Stomach (tissue), 9 donors: ENCODE results near the gene EXOC4. TPM values are rescaled to one million over a fixed set of nuclear protein-coding genes. Genes with fewer than 3 reads are reported as not detected.

Experiments used
- DNase-seq, 2 donors: peaks; one replicate each; pipeline versions ENCODE4 v3.0.0 to v3.0.0-alpha.2; 2013 to 2019
- H3K27ac ChIP-seq, 5 donors: fragments of 200-600 bp in 4 of 5; sonication (generic) in 4 of 5; one replicate each; pipeline ENCODE4 v1.5.1; 2013 to 2019; ENCODE audit warnings: mild to moderate bottlenecking in 1 of 5, moderate library complexity in 1 of 5
- H3K27me3 ChIP-seq, 3 donors: fragments of 200-600 bp; sonication (generic); one replicate each; pipeline ENCODE4 v1.5.1; 2017 to 2019; ENCODE audit warnings: mixed run types in 1 of 3
- H3K36me3 ChIP-seq, 4 donors: fragments of 200-600 bp; sonication (generic); 1 replicate in 3 of 4; 2 replicates in 1 of 4; pipeline ENCODE4 v1.5.1; 2016 to 2019
- H3K4me1 ChIP-seq, 4 donors: fragments of 200-600 bp; sonication (generic); one replicate each; pipeline ENCODE4 v1.5.1; 2016 to 2019
- H3K4me3 ChIP-seq, 4 donors: fragments of 200-600 bp; sonication (generic) in 3 of 4; one replicate each; pipeline ENCODE4 v1.5.1; 2016 to 2019; ENCODE audit warnings: mild to moderate bottlenecking in 1 of 4
- H3K9me3 ChIP-seq, 4 donors: fragments of 200-600 bp; sonication (generic); one replicate each; pipeline ENCODE4 v1.5.1; 2016 to 2019
- CTCF ChIP-seq, 7 experiments: fragments of 450-650 bp in 4 of 7; fragments of 200-600 bp in 3 of 7; sonication (generic) in 3 of 7; IDR thresholded peaks; one replicate each; pipeline ENCODE4 v1.5.1; 2016 to 2019; ENCODE audit warnings: antibody characterized with exemption in 7 of 7, control low read depth in 2 of 7, mild to moderate bottlenecking in 1 of 7
- EP300 ChIP-seq: sonication (generic); formaldehyde crosslinking; IDR thresholded peaks from one replicate; pipeline ENCODE4 v1.6.1; 2017; ENCODE audit warnings: antibody characterized with exemption
- POLR2A ChIP-seq, 4 donors: fragments of 450-650 bp; IDR thresholded peaks; one replicate each; pipeline ENCODE4 v1.6.1; 2016; ENCODE audit warnings: antibody characterized with exemption in 4 of 4, control low read depth in 2 of 4, mild to moderate bottlenecking in 1 of 4, moderate library complexity in 1 of 4
- POLR2AphosphoS5 ChIP-seq, 3 donors: sonication (generic); formaldehyde crosslinking; IDR thresholded peaks; one replicate each; pipeline ENCODE4 v1.6.1; 2016; ENCODE audit warnings: antibody characterized with exemption in 3 of 3
- WGBS, 5 donors: extraction: QIAGEN DNeasy Blood & Tissue Kit in 3 of 5; methylation state at CpG; one replicate each; pipeline versions ENCODE4 v1.1.5 to v1.1.7; 2013 to 2018; 5-methylcytosine and 5-hydroxymethylcytosine counted together
- intact Hi-C: fragments of 100-400 bp; cut with DNase I; formaldehyde crosslinking; loops from one replicate; pipeline ENCODE4 v1.15.1; 2023; ENCODE audit warnings: low total_unique reads
- polyA plus RNA-seq, 3 donors: library from polyadenylated mRNA; stranded (reverse); fragments of 200-250 nt; gene quantifications; one replicate each; pipeline ENCODE4 v1.2.3, GENCODE V29; 2013
- total RNA-seq, 5 donors: library from RNA; depleted of rRNA; stranded (reverse); fragments of >200 nt; gene quantifications; one replicate each; pipeline versions ENCODE4 v1.1.0 to v1.2.3, GENCODE V29; 2014 to 2016
- donor health status: healthy with polysubstance abuse.
- donor health status: Bipolar disorder and iron deficiency.
- donor health status: healthy.

Gene EXOC4
- total and polyA plus RNA-seq, 8 donors = 14.1 to 339 (median 61.1) TPM

GRCh38 chr7:133552079-133552478 lies 299.2 kb downstream of the EXOC4 start:
- no peak overlapping the region for H3K4me3 ChIP-seq
- no peak overlapping the region for H3K27ac ChIP-seq
- intact Hi-C loops = no loop called here
- DNase-seq = no peak
- H3K4me1 ChIP-seq = no peaks in the 10 kb centered on the region
- WGBS, 5 donors = 97 to 100% (median 98%) methylated on average over 1 of the region's 1 CpG
- no peak for TF ChIP-seq CTCF (IDR thresholded peaks at IDR 0.05)
- no peak for TF ChIP-seq POLR2A (IDR thresholded peaks at IDR 0.05)
- TF ChIP-seq POLR2AphosphoS5 (IDR thresholded peaks at IDR 0.05) = no peak
- no peaks in the 10 kb centered on the region for H3K36me3 ChIP-seq
- no peaks in the 10 kb centered on the region for H3K27me3 ChIP-seq
- no peaks in the 10 kb centered on the region for H3K9me3 ChIP-seq

GRCh38 chr7:133554330-133554729 lies 301.5 kb downstream of the EXOC4 start:
- H3K27me3 ChIP-seq = no peaks in the 10 kb centered on the region
- TF ChIP-seq CTCF (IDR thresholded peaks at IDR 0.05) (no peak), POLR2A (IDR thresholded peaks at IDR 0.05) (no peak), POLR2AphosphoS5 (IDR thresholded peaks at IDR 0.05) (no peak), EP300 (no peak)
- H3K4me1 ChIP-seq = no peaks in the 10 kb centered on the region
- no peak overlapping the region for H3K27ac ChIP-seq
- intact Hi-C loops = no loop called here
- whole genome bisulfite sequencing, 5 donors = 96 to 100% (median 97%) methylated on average over 2 of the region's 2 CpGs
- H3K4me3 ChIP-seq = no peak overlapping the region
- no peaks in the 10 kb centered on the region for H3K36me3 ChIP-seq
- no peak for DNase-seq
- no peaks in the 10 kb centered on the region for H3K9me3 ChIP-seq

- intact Hi-C loops = no loop called here
- WGBS, 5 donors = 38 to 43% (median 40%) methylated on average over 2 of the region's 2 CpGs
- H3K4me3 ChIP-seq = no peak overlapping the region
- no peaks in the 10 kb centered on the region for H3K4me1 ChIP-seq
- TF ChIP-seq EP300 (no peak), POLR2A (IDR thresholded peaks at IDR 0.05) (no peak), CTCF (IDR thresholded peaks at IDR 0.05) (no peak), POLR2AphosphoS5 (IDR thresholded peaks at IDR 0.05) (no peak)
- no peaks in the 10 kb centered on the region for H3K27me3 ChIP-seq
- H3K36me3 ChIP-seq = no peaks in the 10 kb centered on the region
- DNase-seq = no peak
- H3K27ac ChIP-seq = no peak overlapping the region
- no peaks in the 10 kb centered on the region for H3K9me3 ChIP-seq
Measured at GRCh38 chr7:133556048-133556447, 303.2 kb downstream of the EXOC4 start.

- H3K36me3 ChIP-seq = no peaks in the 10 kb centered on the region
- no peak for DNase-seq
- H3K27me3 ChIP-seq = no peaks in the 10 kb centered on the region
- TF ChIP-seq CTCF (IDR thresholded peaks at IDR 0.05) = no peak
- no peak for TF ChIP-seq POLR2AphosphoS5 (IDR thresholded peaks at IDR 0.05)
- no peak for TF ChIP-seq EP300
- TF ChIP-seq POLR2A (IDR thresholded peaks at IDR 0.05) = no peak
- no peaks in the 10 kb centered on the region for H3K4me1 ChIP-seq
- no peak overlapping the region for H3K27ac ChIP-seq
- intact Hi-C loops = no loop called here
- no peak overlapping the region for H3K4me3 ChIP-seq
- no peaks in the 10 kb centered on the region for H3K9me3 ChIP-seq
- 89 to 95% (median 93%) methylated on average over 6 of the region's 6 CpGs for WGBS, 5 donors
Measured at GRCh38 chr7:133556553-133556952, 303.7 kb downstream of the EXOC4 start.
